ENCODE data around the gene TCHP. TPM values are rescaled to one million over a fixed set of nuclear protein-coding genes. Genes with fewer than 3 reads are reported as not detected.
A peak's percentile ranks its signal among the peaks of the same experiment; 100 is the strongest.

TCHP gene
- polyA plus RNA-seq, 1 donor = 27.7 TPM

DNA sequence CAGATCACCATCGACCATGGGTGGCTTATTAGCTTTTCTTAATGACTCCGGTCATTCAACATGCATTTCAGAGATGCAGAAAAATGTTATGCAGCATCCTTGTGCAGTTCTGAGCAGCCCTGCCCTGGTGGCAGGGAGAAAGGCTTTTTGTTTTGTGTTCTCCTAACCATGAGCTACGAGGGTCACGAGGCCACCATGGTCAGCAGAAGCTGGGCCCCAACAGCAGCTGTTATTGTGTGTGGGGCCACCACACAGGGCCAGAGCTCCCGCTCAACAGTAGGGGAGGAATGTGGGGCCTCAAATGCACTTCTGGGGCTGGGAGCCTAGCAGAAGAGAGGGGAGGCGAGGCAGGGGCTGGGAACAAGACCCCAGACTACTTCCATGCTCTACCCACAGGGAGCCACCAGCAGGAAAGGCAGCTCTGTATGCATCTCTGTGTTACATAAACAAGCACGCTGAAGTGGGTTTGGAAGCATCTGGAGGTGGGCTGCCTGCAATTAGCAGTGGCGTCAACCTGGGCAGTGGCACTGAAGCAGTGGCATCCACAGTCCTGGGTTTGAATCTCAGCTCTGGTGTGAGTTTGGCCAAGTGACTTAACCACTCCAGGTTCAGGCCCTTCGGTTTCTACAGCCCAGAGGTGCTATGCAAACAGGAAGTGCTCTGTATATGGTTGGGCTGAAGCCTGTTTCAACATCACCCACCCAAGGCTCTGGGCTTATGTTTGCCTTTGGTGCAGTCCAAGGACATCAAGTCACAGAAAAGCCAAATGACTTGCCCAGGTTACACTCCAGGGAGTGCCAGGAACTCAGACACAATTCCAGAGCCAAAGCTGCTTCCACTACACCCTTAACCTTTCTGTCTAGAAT lies 36.0 kb upstream of the TCHP start:
- H3K4me1 ChIP-seq (ENCODE audit: control insufficient read depth, insufficient read depth, low read length) = peaks cover 39% of the 10 kb centered on the region
- H3K27ac ChIP-seq (ENCODE audit: low read length) = peak overlapping the region; percentile 66
- no peaks in the 10 kb centered on the region for H3K9me3 ChIP-seq (ENCODE audit: control insufficient read depth, low read depth, low read length)
- H3K4me3 ChIP-seq (ENCODE audit: low read length) = no peak overlapping the region
- H3K36me3 ChIP-seq (ENCODE audit: control insufficient read depth, insufficient read depth, low read length) = no peaks in the 10 kb centered on the region
- peak; percentile 40 to 70 for DNase-seq
- WGBS (ENCODE audit: insufficient coverage, low lambda C conversion rate) = no CpG with 5 or more reads among the region's 9 CpGs
- H3K27me3 ChIP-seq (ENCODE audit: control insufficient read depth, insufficient read depth, low read length) = no peaks in the 10 kb centered on the region

DNA sequence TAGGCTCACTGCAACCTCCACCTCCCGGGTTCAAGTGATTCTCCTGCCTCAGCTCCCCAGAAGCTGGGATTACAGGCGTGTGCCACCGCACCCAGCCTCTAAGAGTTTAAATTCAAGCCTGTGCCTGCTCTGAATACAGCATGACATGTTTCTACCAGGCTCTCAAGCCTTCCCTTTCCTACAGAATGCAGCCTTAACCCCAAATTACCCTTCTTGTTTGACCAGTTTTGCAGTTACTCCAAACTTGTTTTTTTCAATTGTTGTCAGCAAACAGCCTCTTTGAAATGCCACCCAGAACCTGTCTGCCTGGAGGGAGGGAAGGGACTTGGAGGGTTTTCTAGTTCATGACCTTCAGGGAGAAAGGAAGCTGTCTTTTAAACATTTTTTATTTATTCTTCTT lies 35.2 kb upstream of the TCHP start:
- Histone ChIP-seq H3K27me3 (ENCODE audit: control insufficient read depth, insufficient read depth, low read length) (no peaks in the 10 kb centered on the region), H3K4me3 (ENCODE audit: low read length) (no peak overlapping the region), H3K27ac (ENCODE audit: low read length) (peak overlapping the region; percentile 66), H3K4me1 (ENCODE audit: control insufficient read depth, insufficient read depth, low read length) (peaks cover 39% of the 10 kb centered on the region), H3K9me3 (ENCODE audit: control insufficient read depth, low read depth, low read length) (no peaks in the 10 kb centered on the region), H3K36me3 (ENCODE audit: control insufficient read depth, insufficient read depth, low read length) (no peaks in the 10 kb centered on the region)
- 40% methylated on average over 1 of the region's 3 CpGs for WGBS (ENCODE audit: insufficient coverage, low lambda C conversion rate)
- DNase-seq = no peak

DNA sequence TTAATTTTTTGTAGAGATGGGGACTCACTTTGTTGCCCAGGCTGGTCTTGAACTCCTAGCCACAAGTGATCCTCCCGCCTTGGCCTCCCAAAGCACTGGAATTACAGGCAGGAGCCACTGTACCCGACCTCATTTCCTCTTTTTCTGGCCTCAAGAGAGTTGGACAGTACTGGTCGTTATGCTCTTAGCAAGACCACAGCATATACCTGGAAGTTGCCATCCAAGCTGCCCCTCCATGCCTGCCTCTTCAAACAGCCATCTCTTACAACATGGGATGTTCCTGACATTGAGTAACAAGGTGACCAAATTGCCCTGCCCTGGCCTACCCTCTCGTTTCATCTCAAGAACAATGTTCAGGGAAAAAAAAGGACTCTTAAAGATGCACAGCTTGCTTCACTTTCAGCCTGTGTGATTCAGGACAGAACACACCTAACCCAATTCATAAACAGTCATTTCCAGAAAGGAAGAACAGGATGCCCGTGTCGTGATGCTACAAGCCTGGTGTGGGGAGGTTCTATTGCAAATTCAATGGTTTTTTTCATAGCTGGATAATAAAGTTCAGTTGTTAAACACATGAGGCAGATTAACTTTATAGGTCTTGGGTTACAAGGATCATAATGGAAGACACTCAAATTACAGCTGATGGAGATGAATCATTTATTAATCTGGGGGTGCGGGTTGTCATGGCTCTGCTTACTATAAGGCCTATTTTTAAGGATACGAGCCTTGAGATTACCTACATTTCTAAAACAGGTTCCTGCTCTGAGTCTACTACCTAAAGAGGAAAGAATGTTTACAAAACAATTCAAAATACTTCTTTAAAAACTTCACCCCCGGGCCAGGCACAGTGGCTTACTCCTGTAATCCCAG lies 31.7 kb upstream of the TCHP start:
- 100% methylated on average over 1 of the region's 9 CpGs for WGBS (ENCODE audit: insufficient coverage, low lambda C conversion rate)
- Histone ChIP-seq H3K4me1 (ENCODE audit: control insufficient read depth, insufficient read depth, low read length) (peaks cover 30% of the 10 kb centered on the region), H3K36me3 (ENCODE audit: control insufficient read depth, insufficient read depth, low read length) (no peaks in the 10 kb centered on the region), H3K27ac (ENCODE audit: low read length) (no peak overlapping the region), H3K27me3 (ENCODE audit: control insufficient read depth, insufficient read depth, low read length) (no peaks in the 10 kb centered on the region), H3K9me3 (ENCODE audit: control insufficient read depth, low read depth, low read length) (no peaks in the 10 kb centered on the region), H3K4me3 (ENCODE audit: low read length) (no peak overlapping the region)
- DNase-seq = no peak

DNA sequence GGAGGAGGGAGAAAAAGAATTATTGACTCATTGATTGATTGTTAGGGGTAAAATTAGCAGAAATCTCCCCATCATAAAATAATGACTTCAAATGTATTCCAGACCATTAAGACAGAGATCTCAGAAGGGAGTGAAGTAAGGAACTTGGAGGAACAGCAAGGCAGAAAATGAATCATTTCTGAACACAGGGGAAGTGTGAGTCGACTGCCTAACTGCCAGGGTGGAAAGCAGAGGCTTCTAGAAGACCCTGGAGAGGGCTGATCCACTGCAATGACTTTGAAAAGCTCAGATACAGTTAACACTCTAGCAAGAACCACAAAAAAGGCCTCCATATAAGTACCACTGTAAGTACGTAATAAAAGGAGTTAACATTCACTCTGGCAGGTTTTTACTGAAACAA lies 29.4 kb upstream of the TCHP start:
- no peak for DNase-seq
- Histone ChIP-seq H3K4me1 (ENCODE audit: control insufficient read depth, insufficient read depth, low read length) (peaks cover 26% of the 10 kb centered on the region), H3K27me3 (ENCODE audit: control insufficient read depth, insufficient read depth, low read length) (no peaks in the 10 kb centered on the region), H3K27ac (ENCODE audit: low read length) (no peak overlapping the region), H3K4me3 (ENCODE audit: low read length) (no peak overlapping the region), H3K36me3 (ENCODE audit: control insufficient read depth, insufficient read depth, low read length) (no peaks in the 10 kb centered on the region), H3K9me3 (ENCODE audit: control insufficient read depth, low read depth, low read length) (no peaks in the 10 kb centered on the region)
- WGBS (ENCODE audit: insufficient coverage, low lambda C conversion rate) = no CpG with 5 or more reads among the region's 2 CpGs

DNA sequence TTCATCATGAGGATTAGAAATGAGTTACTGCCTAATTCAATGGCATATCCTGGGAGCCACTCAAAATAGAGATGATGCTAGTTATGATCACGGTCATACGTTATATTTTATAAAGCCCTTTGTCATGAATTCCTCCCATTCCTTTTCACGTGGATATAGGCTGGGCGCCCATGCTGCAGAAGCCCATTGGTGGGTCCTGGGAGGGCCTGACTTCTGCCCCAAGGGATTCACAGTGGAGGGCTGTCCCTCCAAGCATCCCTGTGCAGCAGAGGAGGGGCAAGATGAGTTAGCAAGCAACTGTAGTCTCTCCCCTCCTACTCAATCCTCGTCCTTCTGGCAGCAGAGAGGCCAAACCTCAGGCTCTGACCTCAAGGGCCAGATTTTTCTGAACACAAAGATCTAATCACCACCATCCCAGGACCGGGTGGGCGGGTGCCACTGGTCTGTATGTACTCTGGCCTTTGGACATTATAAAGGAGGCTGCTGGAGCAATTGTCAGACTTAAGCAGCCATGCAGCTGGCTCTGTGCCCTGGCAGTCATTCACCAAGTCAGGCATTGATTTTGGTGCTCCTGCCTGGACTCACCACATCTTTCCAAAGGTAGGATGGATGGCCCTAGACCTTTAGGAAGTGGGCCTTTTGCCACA lies 28.3 kb upstream of the TCHP start:
- no peaks in the 10 kb centered on the region for H3K36me3 ChIP-seq (ENCODE audit: control insufficient read depth, insufficient read depth, low read length)
- no peak overlapping the region for H3K4me3 ChIP-seq (ENCODE audit: low read length)
- WGBS (ENCODE audit: insufficient coverage, low lambda C conversion rate) = no CpG with 5 or more reads among the region's 7 CpGs
- H3K9me3 ChIP-seq (ENCODE audit: control insufficient read depth, low read depth, low read length) = no peaks in the 10 kb centered on the region
- DNase-seq = peak; percentile 67 to 81
- peaks cover 31% of the 10 kb centered on the region for H3K4me1 ChIP-seq (ENCODE audit: control insufficient read depth, insufficient read depth, low read length)
- peak overlapping the region; percentile 65 for H3K27ac ChIP-seq (ENCODE audit: low read length)
- no peaks in the 10 kb centered on the region for H3K27me3 ChIP-seq (ENCODE audit: control insufficient read depth, insufficient read depth, low read length)

DNA sequence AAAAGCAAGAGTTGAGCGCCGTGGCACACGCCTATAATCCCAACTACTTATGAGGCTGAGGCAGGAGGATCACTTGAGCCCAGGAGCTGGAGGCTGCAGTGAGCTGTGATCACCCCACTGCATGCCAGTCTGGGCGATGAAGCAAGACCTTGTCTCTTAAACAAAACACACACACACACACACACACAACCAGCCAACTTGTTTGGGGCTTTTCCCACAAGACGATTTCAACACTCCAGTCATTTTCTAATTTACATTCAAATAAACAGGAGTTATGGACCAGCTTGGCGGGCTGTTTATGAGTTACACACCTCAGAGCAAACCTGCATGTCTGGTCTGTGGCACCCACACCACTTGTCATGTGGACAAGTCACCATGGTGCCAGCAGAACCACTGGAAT lies 26.4 kb upstream of the TCHP start:
- H3K9me3 ChIP-seq (ENCODE audit: control insufficient read depth, low read depth, low read length) = no peaks in the 10 kb centered on the region
- H3K4me1 ChIP-seq (ENCODE audit: control insufficient read depth, insufficient read depth, low read length) = peaks cover 31% of the 10 kb centered on the region
- no peaks in the 10 kb centered on the region for H3K27me3 ChIP-seq (ENCODE audit: control insufficient read depth, insufficient read depth, low read length)
- DNase-seq = no peak
- H3K36me3 ChIP-seq (ENCODE audit: control insufficient read depth, insufficient read depth, low read length) = no peaks in the 10 kb centered on the region
- 80% methylated on average over 1 of the region's 6 CpGs for WGBS (ENCODE audit: insufficient coverage, low lambda C conversion rate)
- no peak overlapping the region for H3K4me3 ChIP-seq (ENCODE audit: low read length)
- H3K27ac ChIP-seq (ENCODE audit: low read length) = no peak overlapping the region

DNA sequence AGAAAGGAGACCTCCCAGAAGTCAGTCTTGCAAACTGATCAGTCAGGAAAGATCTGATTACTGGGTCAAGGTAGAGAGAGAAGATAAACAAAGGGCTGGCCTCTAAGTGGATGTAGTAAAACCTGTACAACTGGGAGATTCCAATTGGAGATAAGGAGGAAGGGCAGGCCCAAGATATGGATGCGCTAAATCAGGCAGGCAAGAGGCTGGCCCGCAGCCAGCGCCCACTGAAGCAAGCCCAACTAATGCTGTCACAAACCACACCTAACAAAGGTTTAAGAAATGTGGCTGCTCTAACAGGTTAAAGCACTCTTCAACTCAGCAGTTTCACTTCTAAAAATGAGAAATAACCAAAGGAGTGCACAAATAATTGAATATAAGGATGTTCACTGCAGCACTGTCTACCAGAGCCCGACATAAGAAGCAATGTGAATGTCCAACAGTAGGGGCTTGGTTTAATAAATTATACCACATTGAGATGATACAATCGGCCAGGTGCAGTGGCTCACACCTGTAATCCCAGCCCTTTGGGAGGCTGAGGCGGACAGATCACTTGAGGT lies 24.4 kb upstream of the TCHP start:
- Histone ChIP-seq H3K9me3 (ENCODE audit: control insufficient read depth, low read depth, low read length) (no peaks in the 10 kb centered on the region), H3K27me3 (ENCODE audit: control insufficient read depth, insufficient read depth, low read length) (no peaks in the 10 kb centered on the region), H3K27ac (ENCODE audit: low read length) (peak overlapping the region; percentile 54), H3K4me1 (ENCODE audit: control insufficient read depth, insufficient read depth, low read length) (peaks cover 41% of the 10 kb centered on the region), H3K4me3 (ENCODE audit: low read length) (no peak overlapping the region), H3K36me3 (ENCODE audit: control insufficient read depth, insufficient read depth, low read length) (no peaks in the 10 kb centered on the region)
- 100% methylated on average over 1 of the region's 6 CpGs for WGBS (ENCODE audit: insufficient coverage, low lambda C conversion rate)
- DNase-seq = no peak

DNA sequence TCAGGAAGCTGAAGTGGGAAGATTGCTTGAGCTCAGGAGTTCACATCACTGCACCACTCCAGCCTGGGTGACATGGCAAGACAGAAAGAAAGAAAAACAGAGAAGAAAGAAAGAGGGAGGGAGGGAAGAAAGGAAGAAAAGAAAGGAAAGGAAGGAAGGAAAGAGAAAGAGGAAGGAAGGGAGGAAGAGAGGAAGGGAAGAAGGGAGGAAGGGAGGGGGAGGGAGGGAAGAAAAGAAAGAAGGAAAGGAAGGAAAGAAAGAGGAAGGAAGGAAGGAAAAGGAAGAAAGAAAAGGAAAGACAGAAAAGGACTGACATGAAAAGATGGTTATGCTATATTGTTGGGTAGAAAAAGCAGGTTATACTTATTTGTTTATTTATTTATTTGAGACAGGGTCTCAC lies 23.7 kb upstream of the TCHP start:
- H3K4me1 ChIP-seq (ENCODE audit: control insufficient read depth, insufficient read depth, low read length) = peaks cover 43% of the 10 kb centered on the region
- no peaks in the 10 kb centered on the region for H3K9me3 ChIP-seq (ENCODE audit: control insufficient read depth, low read depth, low read length)
- no peak overlapping the region for H3K4me3 ChIP-seq (ENCODE audit: low read length)
- H3K27me3 ChIP-seq (ENCODE audit: control insufficient read depth, insufficient read depth, low read length) = no peaks in the 10 kb centered on the region
- no peaks in the 10 kb centered on the region for H3K36me3 ChIP-seq (ENCODE audit: control insufficient read depth, insufficient read depth, low read length)
- no peak for DNase-seq
- no peak overlapping the region for H3K27ac ChIP-seq (ENCODE audit: low read length)

DNA sequence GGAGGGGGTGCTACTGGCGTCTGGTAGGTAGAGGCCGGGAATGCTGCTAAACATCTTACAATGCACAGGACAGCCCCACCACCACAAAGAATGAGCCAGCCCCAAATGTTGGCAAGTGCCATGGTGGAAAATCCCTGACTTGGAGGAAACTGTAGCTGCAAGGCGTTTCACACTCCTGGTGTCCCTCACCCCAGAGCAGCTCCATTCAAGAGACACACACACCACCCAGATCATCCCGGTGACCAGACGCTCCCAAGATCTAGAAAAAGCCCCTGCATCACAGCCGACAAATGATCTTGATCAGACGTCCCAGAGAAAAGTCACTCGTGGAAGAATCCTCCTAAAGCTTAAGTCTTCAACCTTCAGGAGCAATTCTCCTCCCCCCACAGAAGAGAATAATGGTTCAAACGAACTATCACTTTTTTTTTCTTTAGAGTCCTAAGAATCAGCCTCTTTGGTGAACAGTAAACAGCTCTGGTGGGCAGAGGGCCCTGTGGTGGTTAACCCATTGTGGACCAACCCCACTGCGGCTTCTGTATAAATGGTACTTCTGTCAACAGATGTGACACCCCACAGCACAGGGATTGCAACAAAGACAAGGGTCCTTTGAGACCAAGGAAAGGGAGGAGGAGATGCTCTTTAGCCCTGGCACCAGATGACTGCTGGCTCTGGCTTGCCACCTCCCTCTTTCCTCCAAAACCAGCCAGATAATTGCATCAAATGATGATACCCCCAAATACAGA lies 22.4 kb upstream of the TCHP start:
- no peaks in the 10 kb centered on the region for H3K9me3 ChIP-seq (ENCODE audit: control insufficient read depth, low read depth, low read length)
- H3K27me3 ChIP-seq (ENCODE audit: control insufficient read depth, insufficient read depth, low read length) = no peaks in the 10 kb centered on the region
- peaks cover 32% of the 10 kb centered on the region for H3K4me1 ChIP-seq (ENCODE audit: control insufficient read depth, insufficient read depth, low read length)
- no peaks in the 10 kb centered on the region for H3K36me3 ChIP-seq (ENCODE audit: control insufficient read depth, insufficient read depth, low read length)
- no peak overlapping the region for H3K4me3 ChIP-seq (ENCODE audit: low read length)
- no peak overlapping the region for H3K27ac ChIP-seq (ENCODE audit: low read length)
- no CpG with 5 or more reads among the region's 10 CpGs for WGBS (ENCODE audit: insufficient coverage, low lambda C conversion rate)
- DNase-seq = no peak

DNA sequence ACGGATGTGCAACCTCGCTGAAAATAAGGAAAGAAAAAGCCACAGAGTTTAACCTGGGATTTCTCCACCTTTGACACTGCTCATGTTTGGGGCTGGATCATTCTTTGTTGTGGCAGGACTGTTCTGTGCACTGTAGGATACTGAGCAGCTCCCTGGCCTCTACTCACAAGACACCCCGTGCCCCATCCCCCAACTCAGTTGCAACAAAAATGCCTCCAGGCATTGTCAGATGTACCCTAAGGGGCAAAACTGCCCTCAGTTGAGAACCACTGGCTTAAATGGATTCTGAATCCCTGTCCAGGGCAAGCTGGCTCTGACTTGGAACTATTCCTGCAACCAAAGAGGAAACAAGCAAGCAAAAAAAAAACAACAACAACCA lies 21.8 kb upstream of the TCHP start:
- Histone ChIP-seq H3K27me3 (ENCODE audit: control insufficient read depth, insufficient read depth, low read length) (no peaks in the 10 kb centered on the region), H3K4me1 (ENCODE audit: control insufficient read depth, insufficient read depth, low read length) (peaks cover 35% of the 10 kb centered on the region)
- DNase-seq = no peak

More for the DNA sequence above, 21.8 kb upstream of the TCHP start:
- Histone ChIP-seq H3K4me3 (ENCODE audit: low read length) (no peak overlapping the region), H3K9me3 (ENCODE audit: control insufficient read depth, low read depth, low read length) (no peaks in the 10 kb centered on the region), H3K27ac (ENCODE audit: low read length) (no peak overlapping the region), H3K36me3 (ENCODE audit: control insufficient read depth, insufficient read depth, low read length) (no peaks in the 10 kb centered on the region)
- no CpG with 5 or more reads among the region's 3 CpGs for WGBS (ENCODE audit: insufficient coverage, low lambda C conversion rate)
